ENCODE results near the gene KRT38.

KRT38 gene

GRCh38 chr17:41440531-41441033 is at the start of gene KRT38:
Gene KRT38 (minus strand): TSS chr17:41440983. CDS start chr17:41440921, 62 bp downstream.
- DNase-seq: no peak

GRCh38 chr17:41489531-41489930 is 48.7 kb upstream of the KRT38 start, which contains the start of gene KRT36:
Gene KRT36 (minus strand): TSS chr17:41489910. CDS start chr17:41489864, 46 bp downstream.
- no peak for DNase-seq

- no peak for DNase-seq
Measured at GRCh38 chr17:41486809-41487530, 46.2 kb upstream of the KRT38 start.

GRCh38 chr17:41486316-41486715 is 45.5 kb upstream of the KRT38 start:
- no peak for DNase-seq

GRCh38 chr17:41484920-41485904 is 44.4 kb upstream of the KRT38 start:
- DNase-seq: no peak

- DNase-seq: no peak
Measured at GRCh38 chr17:41483991-41484826, 43.4 kb upstream of the KRT38 start.

GRCh38 chr17:41483531-41483930 is 42.7 kb upstream of the KRT38 start:
- DNase-seq: no peak

GRCh38 chr17:41481036-41481435 is 40.3 kb upstream of the KRT38 start, which contains the start of gene KRT35:
Gene KRT35 (minus strand): TSS chr17:41481151. CDS start chr17:41481097, 54 bp downstream.
- DNase-seq: no peak

- no peak for DNase-seq
Measured at GRCh38 chr17:41480581-41480980, 39.8 kb upstream of the KRT38 start.

- DNase-seq: no peak
Measured at GRCh38 chr17:41480136-41480535, 39.4 kb upstream of the KRT38 start.

- no peak for DNase-seq
Measured at GRCh38 chr17:41478237-41478636, 37.5 kb upstream of the KRT38 start.

GRCh38 chr17:41476866-41477815 is 36.4 kb upstream of the KRT38 start:
- DNase-seq: no peak

GRCh38 chr17:41475421-41475820 is 34.6 kb upstream of the KRT38 start:
- DNase-seq: no peak

- DNase-seq: no peak
Measured at GRCh38 chr17:41474863-41475262, 34.1 kb upstream of the KRT38 start.

GRCh38 chr17:41468346-41468745 is 27.6 kb upstream of the KRT38 start:
- DNase-seq: no peak

- DNase-seq: no peak
Measured at GRCh38 chr17:41467561-41467960, 26.8 kb upstream of the KRT38 start.

GRCh38 chr17:41466988-41467387 is 26.2 kb upstream of the KRT38 start, which contains the start of gene KRT32:
Gene KRT32 (minus strand): TSS chr17:41467386. CDS start chr17:41467325, 61 bp downstream.
- no peak for DNase-seq

- no peak for DNase-seq
Measured at GRCh38 chr17:41464682-41465081, 23.9 kb upstream of the KRT38 start.

- DNase-seq: no peak
Measured at GRCh38 chr17:41464173-41464572, 23.4 kb upstream of the KRT38 start.

GRCh38 chr17:41463746-41464145 is 23.0 kb upstream of the KRT38 start:
- DNase-seq: no peak

- no peak for DNase-seq
Measured at GRCh38 chr17:41462705-41463104, 21.9 kb upstream of the KRT38 start.

Data from NCI-H1436 (cell line).